BJ (cell line): Measurements from ENCODE around the gene CYYR1. TPM values are rescaled to one million over a fixed set of nuclear protein-coding genes. Genes with fewer than 3 reads are reported as not detected.

Experiments used
- CTCF ChIA-PET: fragments of 350-600 bp; formaldehyde crosslinking; extraction: SDS; loops from one replicate; lab custom pipeline; 2021; ENCODE audit warnings: antibody characterized with exemption, inconsistent platforms; lab: Yijun Ruan, JAX
- POLR2A ChIA-PET: fragments of 300-600 bp; sonication (Branson Sonifier 250); formaldehyde crosslinking; extraction: SDS; loops from one replicate; lab custom pipeline; 2021; ENCODE audit warnings: antibody characterized with exemption; lab: Charles Lee
- DNase-seq: peaks from one replicate; pipeline ENCODE4 v3.0.0-alpha.2; 2011; ENCODE audit warnings: low read depth
- H3K27me3 ChIP-seq: 2 replicates; pipeline ENCODE4 v1.6.0; 2011; ENCODE audit warnings: low read length; ENCODE audit not compliant: control insufficient read depth, insufficient read depth
- H3K36me3 ChIP-seq: 2 replicates; pipeline ENCODE4 v1.5.1; 2011; ENCODE audit warnings: low read length; ENCODE audit not compliant: control insufficient read depth, insufficient read depth
- H3K4me3 ChIP-seq: 2 replicates; pipeline ENCODE4 v1.5.1; 2011; ENCODE audit warnings: low read depth, mild to moderate bottlenecking, control low read depth, low read length
- CTCF ChIP-seq: IDR thresholded peaks from 2 replicates; pipeline ENCODE4 v1.5.1; 2011; ENCODE audit warnings: low read depth, mild to moderate bottlenecking, control low read depth, inconsistent platforms, low read length, moderate library complexity; ENCODE audit not compliant: insufficient read depth
- polyA plus RNA-seq: library from polyadenylated mRNA; depleted of rRNA; stranded (reverse); fragments of >200 nt; gene quantifications from 2 replicates; pipeline ENCODE4 v1.2.3, GENCODE V29; 2011

Gene CYYR1
- polyA plus RNA-seq, 1 experiment = not detected

GRCh38 chr21:26515257-26515656, 57.8 kb downstream of the CYYR1 start:
- no peak for DNase-seq
- POLR2A ChIA-PET = no interaction called here
- TF ChIP-seq CTCF = no peak
- Histone ChIP-seq H3K27me3 (no peaks in the 10 kb centered on the region), H3K4me3 (no peak overlapping the region), H3K36me3 (no peaks in the 10 kb centered on the region)
- CTCF ChIA-PET = no interaction called here

GRCh38 chr21:26513212-26513611, 59.9 kb downstream of the CYYR1 start:
- Histone ChIP-seq H3K36me3 (no peaks in the 10 kb centered on the region), H3K4me3 (no peak overlapping the region), H3K27me3 (no peaks in the 10 kb centered on the region)
- CTCF ChIA-PET = no interaction called here
- TF ChIP-seq CTCF = no peak
- DNase-seq = no peak
- POLR2A ChIA-PET = no interaction called here

- TF ChIP-seq CTCF = no peak
- no peaks in the 10 kb centered on the region for H3K36me3 ChIP-seq
- ChIA-PET POLR2A (no interaction called here), CTCF (no interaction called here)
- no peak overlapping the region for H3K4me3 ChIP-seq
- no peaks in the 10 kb centered on the region for H3K27me3 ChIP-seq
- DNase-seq = no peak
These were observed 60.4 kb downstream of the CYYR1 start for GRCh38 chr21:26512664-26513063.

GRCh38 chr21:26508903-26509302, 64.2 kb downstream of the CYYR1 start:
- CTCF ChIA-PET = no interaction called here
- no peak for DNase-seq

GRCh38 chr21:26506956-26507355, 66.1 kb downstream of the CYYR1 start:
- ChIA-PET CTCF (interaction anchor here (0.6 kb wide), 1 partner anchor 227 kb away, joined by 3 read pairs; no protein-coding TSS in a partner anchor), POLR2A (no interaction called here)
- no peaks in the 10 kb centered on the region for H3K36me3 ChIP-seq
- DNase-seq = no peak
- H3K4me3 ChIP-seq = no peak overlapping the region
- TF ChIP-seq CTCF = no peak
- no peaks in the 10 kb centered on the region for H3K27me3 ChIP-seq

More at GRCh38 chr21:26508903-26509302, 64.2 kb downstream of the CYYR1 start:
- no peak for TF ChIP-seq CTCF
- no peaks in the 10 kb centered on the region for H3K36me3 ChIP-seq
- POLR2A ChIA-PET = no interaction called here
- H3K4me3 ChIP-seq = no peak overlapping the region
- no peaks in the 10 kb centered on the region for H3K27me3 ChIP-seq
